Measurements from ENCODE around the gene SRRM2.

DNA sequence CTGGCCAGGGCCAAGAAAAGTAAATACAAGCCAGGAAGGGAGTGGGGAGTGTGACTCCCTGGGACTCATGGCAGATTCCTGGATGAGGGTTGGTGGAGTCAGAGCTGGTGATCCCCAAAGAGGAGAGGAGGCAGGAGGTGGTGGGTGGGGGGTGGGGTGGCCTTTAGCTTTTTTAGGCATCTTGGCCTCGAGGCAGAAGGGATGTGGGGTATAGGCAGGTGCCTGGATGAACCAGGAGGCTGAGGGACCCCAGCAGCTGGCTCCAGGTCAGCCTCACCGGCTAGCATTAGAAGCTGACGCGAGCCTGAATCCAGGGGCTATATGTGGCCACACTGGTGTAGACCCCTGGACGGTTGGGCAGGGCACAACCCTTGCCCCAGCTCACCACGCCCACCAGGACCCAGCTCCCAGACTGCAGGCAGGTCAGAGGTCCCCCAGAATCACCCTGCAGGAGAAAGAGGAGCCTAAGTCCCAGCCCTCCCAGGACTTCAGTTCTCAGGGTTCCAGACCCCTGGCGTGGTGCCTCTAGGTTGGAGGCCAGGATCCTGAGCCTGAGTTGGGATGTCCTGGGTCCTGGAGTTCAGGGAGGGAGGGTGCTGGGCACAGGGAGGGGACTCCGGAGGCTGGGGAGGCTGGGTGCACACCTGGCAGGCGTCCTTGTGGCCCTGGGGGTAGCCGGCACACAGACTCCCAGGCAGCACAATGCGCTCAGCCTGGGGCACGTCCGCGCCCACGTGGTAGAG, 32.1 kb downstream of the SRRM2 start:
- TF ChIP-seq, protein P1, sequence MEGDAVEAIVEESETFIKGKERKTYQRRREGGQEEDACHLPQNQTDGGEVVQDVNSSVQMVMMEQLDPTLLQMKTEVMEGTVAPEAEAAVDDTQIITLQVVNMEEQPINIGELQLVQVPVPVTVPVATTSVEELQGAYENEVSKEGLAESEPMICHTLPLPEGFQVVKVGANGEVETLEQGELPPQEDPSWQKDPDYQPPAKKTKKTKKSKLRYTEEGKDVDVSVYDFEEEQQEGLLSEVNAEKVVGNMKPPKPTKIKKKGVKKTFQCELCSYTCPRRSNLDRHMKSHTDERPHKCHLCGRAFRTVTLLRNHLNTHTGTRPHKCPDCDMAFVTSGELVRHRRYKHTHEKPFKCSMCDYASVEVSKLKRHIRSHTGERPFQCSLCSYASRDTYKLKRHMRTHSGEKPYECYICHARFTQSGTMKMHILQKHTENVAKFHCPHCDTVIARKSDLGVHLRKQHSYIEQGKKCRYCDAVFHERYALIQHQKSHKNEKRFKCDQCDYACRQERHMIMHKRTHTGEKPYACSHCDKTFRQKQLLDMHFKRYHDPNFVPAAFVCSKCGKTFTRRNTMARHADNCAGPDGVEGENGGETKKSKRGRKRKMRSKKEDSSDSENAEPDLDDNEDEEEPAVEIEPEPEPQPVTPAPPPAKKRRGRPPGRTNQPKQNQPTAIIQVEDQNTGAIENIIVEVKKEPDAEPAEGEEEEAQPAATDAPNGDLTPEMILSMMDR (IDR thresholded peaks at IDR 0.05) = no peak
- no peak for TF ChIP-seq POLR2A (IDR thresholded peaks at IDR 0.05)
- no peak for TF ChIP-seq EP300 (IDR thresholded peaks at IDR 0.05)
- TF ChIP-seq POLR2AphosphoS5 (IDR thresholded peaks at IDR 0.05) = no peak
